ENCODE data around the gene CDCA4.

Gene CDCA4

GRCh38 chr14:105020815-105021655, at the start of gene CDCA4:
CDCA4 (minus strand) TSS chr14:105021083; CDS start chr14:105011929, 9,154 bp downstream.
- H3K4me3 ChIP-seq (ENCODE audit: low read depth, low read length): peak within 1 kb of the TSS; percentile 81
- DNase-seq (ENCODE audit: low read depth): peak; percentile 74
- no peak for TF ChIP-seq CTCF (IDR thresholded peaks at IDR 0.05; ENCODE audit: control insufficient read depth, extremely low read depth, insufficient read depth)

GRCh38 chr14:105069871-105070759, 49.2 kb upstream of the CDCA4 start:
- DNase-seq (ENCODE audit: low read depth): no peak

GRCh38 chr14:105069522-105069870, 48.6 kb upstream of the CDCA4 start:
- DNase-seq (ENCODE audit: low read depth): no peak
- no peak for TF ChIP-seq CTCF (IDR thresholded peaks at IDR 0.05; ENCODE audit: control insufficient read depth, extremely low read depth, insufficient read depth)
- H3K4me3 ChIP-seq (ENCODE audit: low read depth, low read length): no peak overlapping the region

More at GRCh38 chr14:105069871-105070759, 49.2 kb upstream of the CDCA4 start:
- no peak overlapping the region for H3K4me3 ChIP-seq (ENCODE audit: low read depth, low read length)
- no peak for TF ChIP-seq CTCF (IDR thresholded peaks at IDR 0.05; ENCODE audit: control insufficient read depth, extremely low read depth, insufficient read depth)

- H3K4me3 ChIP-seq (ENCODE audit: low read depth, low read length): no peak overlapping the region
- no peak for TF ChIP-seq CTCF (IDR thresholded peaks at IDR 0.05; ENCODE audit: control insufficient read depth, extremely low read depth, insufficient read depth)
Measured at GRCh38 chr14:105068818-105069217, 47.9 kb upstream of the CDCA4 start.

GRCh38 chr14:105067969-105068301, 47.1 kb upstream of the CDCA4 start:
- TF ChIP-seq CTCF (IDR thresholded peaks at IDR 0.05; ENCODE audit: control insufficient read depth, extremely low read depth, insufficient read depth): no peak
- no peak overlapping the region for H3K4me3 ChIP-seq (ENCODE audit: low read depth, low read length)
- DNase-seq (ENCODE audit: low read depth): no peak

More at GRCh38 chr14:105068818-105069217, 47.9 kb upstream of the CDCA4 start:
- no peak for DNase-seq (ENCODE audit: low read depth)

- no peak for TF ChIP-seq CTCF (IDR thresholded peaks at IDR 0.05; ENCODE audit: control insufficient read depth, extremely low read depth, insufficient read depth)
- H3K4me3 ChIP-seq (ENCODE audit: low read depth, low read length): no peak overlapping the region
- DNase-seq (ENCODE audit: low read depth): no peak
Measured at GRCh38 chr14:105067140-105067968, 46.5 kb upstream of the CDCA4 start.

All from LNCaP clone FGC (cell line).